Mononuclear cell (primary cell): ENCODE results near the gene TBC1D21. TPM values are rescaled to one million over a fixed set of nuclear protein-coding genes. Genes with fewer than 3 reads are reported as not detected.

Experiments
- H3K27me3 ChIP-seq: 2 replicates; pipeline ENCODE4 v1.6.0; 2011; ENCODE audit warnings: low read length, control low read depth; ENCODE audit not compliant: insufficient read depth
- H3K4me1 ChIP-seq: 2 replicates; pipeline ENCODE4 v1.5.1; 2011; ENCODE audit warnings: mild to moderate bottlenecking, low read length, control low read depth; ENCODE audit not compliant: insufficient read depth
- H3K4me3 ChIP-seq: 2 replicates; pipeline ENCODE4 v1.5.1; 2011; ENCODE audit warnings: mild to moderate bottlenecking, low read length, moderate library complexity
- H3K9me3 ChIP-seq: 2 replicates; pipeline ENCODE4 v1.5.1; 2011; ENCODE audit warnings: low read depth, mild to moderate bottlenecking, control low read depth, low read length
- total RNA-seq: library from RNA; depleted of rRNA; stranded (reverse); fragments of >200 nt; gene quantifications from one replicate; pipeline ENCODE4 v1.2.3, GENCODE V29; 2012

TBC1D21 gene
- total RNA-seq, 1 donor = not detected

- H3K9me3 ChIP-seq = no peaks in the 10 kb centered on the region
- H3K27me3 ChIP-seq = no peaks in the 10 kb centered on the region
- H3K4me3 ChIP-seq = no peak overlapping the region
- H3K4me1 ChIP-seq = no peaks in the 10 kb centered on the region
These were observed 2.5 kb upstream of the TBC1D21 start for GRCh38 chr15:73870700-73871408.

- Histone ChIP-seq H3K4me1 (no peaks in the 10 kb centered on the region), H3K4me3 (no peak overlapping the region), H3K27me3 (no peaks in the 10 kb centered on the region), H3K9me3 (no peaks in the 10 kb centered on the region)
These were observed 1.0 kb upstream of the TBC1D21 start for GRCh38 chr15:73872346-73872745.

GRCh38 chr15:73873889-73874511 lies 636 bp downstream of the TBC1D21 start:
- Histone ChIP-seq H3K27me3 (no peaks in the 10 kb centered on the region), H3K4me3 (no peak overlapping the region), H3K4me1 (no peaks in the 10 kb centered on the region), H3K9me3 (no peaks in the 10 kb centered on the region)

GRCh38 chr15:73879426-73879825 lies 6.1 kb downstream of the TBC1D21 start:
- H3K4me1 ChIP-seq = no peaks in the 10 kb centered on the region
- H3K9me3 ChIP-seq = no peaks in the 10 kb centered on the region
- H3K4me3 ChIP-seq = no peak overlapping the region

GRCh38 chr15:73881579-73882320 lies 8.4 kb downstream of the TBC1D21 start:
- H3K4me3 ChIP-seq = no peak overlapping the region
- H3K27me3 ChIP-seq = no peaks in the 10 kb centered on the region
- H3K9me3 ChIP-seq = no peaks in the 10 kb centered on the region
- no peaks in the 10 kb centered on the region for H3K4me1 ChIP-seq

More at GRCh38 chr15:73879426-73879825, 6.1 kb downstream of the TBC1D21 start:
- H3K27me3 ChIP-seq = no peaks in the 10 kb centered on the region

- no peaks in the 10 kb centered on the region for H3K27me3 ChIP-seq
- no peaks in the 10 kb centered on the region for H3K9me3 ChIP-seq
- no peak overlapping the region for H3K4me3 ChIP-seq
- no peaks in the 10 kb centered on the region for H3K4me1 ChIP-seq
These were observed 9.5 kb downstream of the TBC1D21 start for GRCh38 chr15:73882761-73883419.

GRCh38 chr15:73884159-73884558 lies 10.8 kb downstream of the TBC1D21 start:
- Histone ChIP-seq H3K4me1 (no peaks in the 10 kb centered on the region), H3K9me3 (no peaks in the 10 kb centered on the region), H3K4me3 (no peak overlapping the region), H3K27me3 (no peaks in the 10 kb centered on the region)

GRCh38 chr15:73885954-73886700 lies 12.8 kb downstream of the TBC1D21 start:
- H3K4me1 ChIP-seq = no peaks in the 10 kb centered on the region
- H3K27me3 ChIP-seq = no peaks in the 10 kb centered on the region
- no peaks in the 10 kb centered on the region for H3K9me3 ChIP-seq
- no peak overlapping the region for H3K4me3 ChIP-seq

GRCh38 chr15:73886717-73887345 lies 13.5 kb downstream of the TBC1D21 start:
- no peaks in the 10 kb centered on the region for H3K4me1 ChIP-seq

GRCh38 chr15:73887481-73887880 lies 14.1 kb downstream of the TBC1D21 start:
- Histone ChIP-seq H3K27me3 (no peaks in the 10 kb centered on the region), H3K4me3 (no peak overlapping the region), H3K9me3 (no peaks in the 10 kb centered on the region), H3K4me1 (no peaks in the 10 kb centered on the region)

More at GRCh38 chr15:73886717-73887345, 13.5 kb downstream of the TBC1D21 start:
- Histone ChIP-seq H3K27me3 (no peaks in the 10 kb centered on the region), H3K4me3 (no peak overlapping the region), H3K9me3 (no peaks in the 10 kb centered on the region)

- Histone ChIP-seq H3K4me3 (no peak overlapping the region), H3K4me1 (no peaks in the 10 kb centered on the region), H3K27me3 (no peaks in the 10 kb centered on the region), H3K9me3 (no peaks in the 10 kb centered on the region)
These were observed 15.1 kb downstream of the TBC1D21 start for GRCh38 chr15:73888224-73889041.

- Histone ChIP-seq H3K4me3 (no peak overlapping the region), H3K4me1 (no peaks in the 10 kb centered on the region), H3K9me3 (no peaks in the 10 kb centered on the region), H3K27me3 (no peaks in the 10 kb centered on the region)
These were observed 15.8 kb downstream of the TBC1D21 start for GRCh38 chr15:73889053-73889761.

GRCh38 chr15:73889762-73890124 lies 16.4 kb downstream of the TBC1D21 start:
- Histone ChIP-seq H3K27me3 (no peaks in the 10 kb centered on the region), H3K4me1 (no peaks in the 10 kb centered on the region), H3K4me3 (no peak overlapping the region), H3K9me3 (no peaks in the 10 kb centered on the region)
